ENCODE results near the gene NCOR1. TPM values are rescaled to one million over a fixed set of nuclear protein-coding genes. Genes with fewer than 3 reads are reported as not detected.

Gene NCOR1
- total and polyA plus RNA-seq, 2 of the 8 experiments (the other 6 are each of a cell fraction or from before 2014, with no cell fraction given): 65.4 to 142 TPM

- no peak overlapping the region for H3K4ac ChIP-seq (replicated peaks; ENCODE audit: insufficient read length, low read depth, low read length)
- ChIA-PET CTCF (ENCODE audit: partially characterized antibody) (interaction anchor here (1.2 kb wide), 1 partner anchor 23 kb away, joined by 3 read pairs; no protein-coding TSS in a partner anchor), POLR2A (ENCODE audit: partially characterized antibody) (no interaction called here)
- H2BK15ac ChIP-seq (ENCODE audit: low read length): no peak overlapping the region
- no peak overlapping the region for H2BK12ac ChIP-seq (ENCODE audit: low read depth, low read length)
- H3K79me1 ChIP-seq (ENCODE audit: low read depth, low read length): no peaks in the 10 kb centered on the region
- H3K56ac ChIP-seq (replicated peaks; ENCODE audit: insufficient read length, low read depth, low read length): no peak overlapping the region
- FAIRE-seq (no peak), DNase-seq (ENCODE audit: low read depth in 1 of 2, low spot score in 2 of 2) (no peak)
- H3K9ac ChIP-seq (replicated peaks in 1 of 4; ENCODE audit: extremely low read depth in 1 of 4, low read depth in 3 of 4, low read length in 3 of 4): no peak overlapping the region
- H3K23ac ChIP-seq (ENCODE audit: insufficient read length): no peak overlapping the region
- H2AK5ac ChIP-seq (ENCODE audit: low read depth, low read length): no peak overlapping the region
- no peak overlapping the region for H2BK20ac ChIP-seq (ENCODE audit: low read length)
- no peaks in the 10 kb centered on the region for H3K4me1 ChIP-seq (replicated peaks in 1 of 4; ENCODE audit: control insufficient read depth in 3 of 4, insufficient read depth in 4 of 4, low read length in 3 of 4)
- WGBS, 2 experiments (ENCODE audit: extremely low coverage in 1 of 2, insufficient coverage in 1 of 2, insufficient read length in 1 of 2, insufficient replicate concordance in 2 of 2, low coverage in 1 of 2, low lambda C conversion rate in 2 of 2, missing lambda C conversion rate in 1 of 2): 93 to 100% methylated on average over 1 to 5 of the region's 5 CpGs
- no peak overlapping the region for H3K14ac ChIP-seq (ENCODE audit: insufficient read length)
- no peaks in the 10 kb centered on the region for H3K27me3 ChIP-seq (replicated peaks in 1 of 4; ENCODE audit: control insufficient read depth in 3 of 4, extremely low read depth in 1 of 4, insufficient read depth in 3 of 4, low read length in 3 of 4)
- H3K4me2 ChIP-seq (ENCODE audit: insufficient read depth in 1 of 2, low read depth in 2 of 2, low read length in 2 of 2): no peak overlapping the region
- H2AFZ ChIP-seq (ENCODE audit: low read length): no peak overlapping the region
- no peaks in the 10 kb centered on the region for H3K79me2 ChIP-seq (ENCODE audit: control insufficient read depth in 1 of 2, insufficient read depth in 2 of 2, low read length in 2 of 2)
- H2BK5ac ChIP-seq (ENCODE audit: low read depth, low read length): no peak overlapping the region
- no peak overlapping the region for H4K8ac ChIP-seq (ENCODE audit: extremely low read depth, insufficient read depth, low read length)
- no peak overlapping the region for H4K91ac ChIP-seq (replicated peaks; ENCODE audit: insufficient read length, low read length)
- H3K27ac ChIP-seq (ENCODE audit: low read depth, low read length): no peak overlapping the region
- no peak overlapping the region for H3K4me3 ChIP-seq (ENCODE audit: extremely low read depth in 1 of 4, insufficient read depth in 2 of 4, low read depth in 3 of 4, low read length in 4 of 4)
- peaks cover 1 to 3% of the 10 kb centered on the region in 2 experiments for H4K20me1 ChIP-seq (replicated peaks in 1 of 2; ENCODE audit: control insufficient read depth in 1 of 2, insufficient read depth in 2 of 2, low read length in 2 of 2)
- H4K5ac ChIP-seq (ENCODE audit: insufficient read length, low read depth, low read length): no peak overlapping the region
- no peaks in the 10 kb centered on the region for H3K9me3 ChIP-seq (ENCODE audit: insufficient read depth in 2 of 2, low read depth in 1 of 2, low read length in 1 of 2)
- no peak overlapping the region for H2BK120ac ChIP-seq (replicated peaks; ENCODE audit: low read depth, low read length)
- H3K36me3 ChIP-seq (ENCODE audit: control insufficient read depth in 2 of 4, insufficient read depth in 4 of 4, low read length in 3 of 4): peaks cover 0 to 34% (median 16%) of the 10 kb centered on the region in 4 experiments; a peak in 7 of 8 replicates
- no peaks in the 10 kb centered on the region for H3K23me2 ChIP-seq (ENCODE audit: low read depth, low read length)
- no peak overlapping the region for H3K18ac ChIP-seq (ENCODE audit: extremely low read depth, low read length)
- TF ChIP-seq BACH1 (IDR thresholded peaks at IDR 0.05; ENCODE audit: low read length): no peak
These were observed 79.9 kb downstream of the NCOR1 start for GRCh38 chr17:16135461-16135860.
